A673 (cell line): Measurements from ENCODE around the gene MCM8.

ENCODE experiments used
- EZH2 ChIP-seq: fragments of 200-600 bp; sonication (generic); IDR thresholded peaks from 2 replicates; pipeline ENCODE4 v1.6.1; 2017; ENCODE audit warnings: borderline replicate concordance, low read depth, mild to moderate bottlenecking, mixed read lengths, antibody characterized with exemption, low read length; ENCODE audit not compliant: poor library complexity, severe bottlenecking
- TF ChIP-seq, protein P1 (sequence below): fragments of 300-800, 200-600 bp; sonication (generic); conservative IDR thresholded peaks from 2 replicates; pipeline ENCODE4 v1.5.1; 2017; ENCODE audit warnings: low read depth, mild to moderate bottlenecking, antibody characterized with exemption, low read length, moderate library complexity, mixed read lengths

DNA sequence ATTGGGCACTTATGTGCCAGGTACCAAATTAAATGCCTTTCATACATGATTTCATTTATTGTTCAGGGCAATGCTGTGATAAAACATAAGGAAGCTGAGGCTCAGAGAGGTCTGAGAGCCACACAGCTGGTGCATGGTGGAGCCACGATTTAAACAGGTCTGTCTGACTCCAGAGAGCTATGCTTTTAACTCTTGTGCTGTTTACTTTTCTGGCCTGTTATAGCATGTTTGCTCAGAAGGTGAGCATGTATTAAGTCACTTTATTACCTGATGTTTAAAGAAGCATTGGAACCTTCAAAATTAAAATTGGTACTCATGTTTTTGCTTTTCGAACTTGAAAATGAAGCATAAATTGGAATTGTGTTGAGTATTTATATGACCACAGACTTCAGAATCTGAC lies 26.8 kb downstream of the MCM8 start:
- TF ChIP-seq, protein P1, sequence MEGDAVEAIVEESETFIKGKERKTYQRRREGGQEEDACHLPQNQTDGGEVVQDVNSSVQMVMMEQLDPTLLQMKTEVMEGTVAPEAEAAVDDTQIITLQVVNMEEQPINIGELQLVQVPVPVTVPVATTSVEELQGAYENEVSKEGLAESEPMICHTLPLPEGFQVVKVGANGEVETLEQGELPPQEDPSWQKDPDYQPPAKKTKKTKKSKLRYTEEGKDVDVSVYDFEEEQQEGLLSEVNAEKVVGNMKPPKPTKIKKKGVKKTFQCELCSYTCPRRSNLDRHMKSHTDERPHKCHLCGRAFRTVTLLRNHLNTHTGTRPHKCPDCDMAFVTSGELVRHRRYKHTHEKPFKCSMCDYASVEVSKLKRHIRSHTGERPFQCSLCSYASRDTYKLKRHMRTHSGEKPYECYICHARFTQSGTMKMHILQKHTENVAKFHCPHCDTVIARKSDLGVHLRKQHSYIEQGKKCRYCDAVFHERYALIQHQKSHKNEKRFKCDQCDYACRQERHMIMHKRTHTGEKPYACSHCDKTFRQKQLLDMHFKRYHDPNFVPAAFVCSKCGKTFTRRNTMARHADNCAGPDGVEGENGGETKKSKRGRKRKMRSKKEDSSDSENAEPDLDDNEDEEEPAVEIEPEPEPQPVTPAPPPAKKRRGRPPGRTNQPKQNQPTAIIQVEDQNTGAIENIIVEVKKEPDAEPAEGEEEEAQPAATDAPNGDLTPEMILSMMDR = no peak
- no peak for TF ChIP-seq EZH2
